PC-3 (cell line): ENCODE results near the gene PNP.

Experiments used
- EZH2 ChIP-seq: fragments of 300-600 bp; sonication (generic); IDR thresholded peaks from one replicate; pipeline ENCODE4 v1.6.1; 2017; ENCODE audit warnings: antibody characterized with exemption, mild to moderate bottlenecking, low read length; ENCODE audit not compliant: unreplicated experiment
- EZH2phosphoT487 ChIP-seq: fragments of 300-600 bp; sonication (generic); IDR thresholded peaks from 2 replicates; pipeline ENCODE4 v1.6.1; 2018; ENCODE audit warnings: mild to moderate bottlenecking, antibody characterized with exemption, low read length, borderline replicate concordance
- TF ChIP-seq, protein P1 (sequence below): fragments of 300-600 bp; sonication (generic); conservative IDR thresholded peaks from 2 replicates; pipeline ENCODE4 v1.5.1; 2017; ENCODE audit warnings: antibody characterized with exemption, low read depth, mild to moderate bottlenecking, low read length

DNA sequence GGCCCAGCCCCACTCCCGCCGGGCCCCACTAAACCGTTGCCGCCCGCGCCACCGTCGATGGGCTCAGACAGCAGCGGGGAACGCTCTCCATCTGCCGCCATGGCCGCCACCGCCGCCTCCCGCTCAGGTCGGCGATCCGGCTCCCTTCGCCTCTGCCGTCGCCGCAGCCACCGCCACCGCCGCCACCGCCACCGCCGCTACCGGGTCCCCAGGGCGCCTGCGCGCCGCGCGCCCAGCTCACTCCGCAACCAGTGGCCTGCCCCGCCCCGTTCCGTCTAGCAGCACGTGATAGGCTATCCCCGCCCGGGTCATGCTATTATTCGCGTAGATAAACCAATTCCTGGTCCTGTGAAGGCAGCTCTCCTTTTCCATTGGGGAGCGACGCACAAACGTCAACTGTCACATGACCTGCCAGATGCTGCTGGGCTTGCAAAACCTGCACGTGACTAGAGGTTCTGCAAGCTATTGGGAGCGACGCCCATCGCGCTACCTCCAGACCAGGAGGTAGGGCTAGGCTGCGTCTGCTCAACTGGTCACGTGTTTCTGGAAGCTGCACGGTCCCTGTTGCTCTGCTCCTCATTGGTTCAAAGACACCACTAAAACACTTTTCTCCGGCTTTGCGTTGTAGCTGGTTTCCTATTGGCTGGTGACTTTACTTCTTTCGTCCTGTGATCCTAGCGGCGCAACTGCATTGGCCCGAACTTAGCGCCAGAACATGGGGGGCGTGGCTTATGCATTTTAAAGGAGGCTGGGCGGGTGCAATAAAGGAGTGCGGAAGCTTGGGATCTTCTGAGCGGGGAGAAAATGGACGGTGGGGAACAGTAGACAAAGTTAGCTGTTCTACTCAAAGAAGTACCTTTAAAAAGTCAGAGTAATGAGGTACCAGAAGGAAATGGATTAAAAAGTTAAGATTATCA lies 7.7 kb upstream of the PNP start, which contains the start of gene PIP4P1:
- TF ChIP-seq, protein P1, sequence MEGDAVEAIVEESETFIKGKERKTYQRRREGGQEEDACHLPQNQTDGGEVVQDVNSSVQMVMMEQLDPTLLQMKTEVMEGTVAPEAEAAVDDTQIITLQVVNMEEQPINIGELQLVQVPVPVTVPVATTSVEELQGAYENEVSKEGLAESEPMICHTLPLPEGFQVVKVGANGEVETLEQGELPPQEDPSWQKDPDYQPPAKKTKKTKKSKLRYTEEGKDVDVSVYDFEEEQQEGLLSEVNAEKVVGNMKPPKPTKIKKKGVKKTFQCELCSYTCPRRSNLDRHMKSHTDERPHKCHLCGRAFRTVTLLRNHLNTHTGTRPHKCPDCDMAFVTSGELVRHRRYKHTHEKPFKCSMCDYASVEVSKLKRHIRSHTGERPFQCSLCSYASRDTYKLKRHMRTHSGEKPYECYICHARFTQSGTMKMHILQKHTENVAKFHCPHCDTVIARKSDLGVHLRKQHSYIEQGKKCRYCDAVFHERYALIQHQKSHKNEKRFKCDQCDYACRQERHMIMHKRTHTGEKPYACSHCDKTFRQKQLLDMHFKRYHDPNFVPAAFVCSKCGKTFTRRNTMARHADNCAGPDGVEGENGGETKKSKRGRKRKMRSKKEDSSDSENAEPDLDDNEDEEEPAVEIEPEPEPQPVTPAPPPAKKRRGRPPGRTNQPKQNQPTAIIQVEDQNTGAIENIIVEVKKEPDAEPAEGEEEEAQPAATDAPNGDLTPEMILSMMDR, result no peak
- TF ChIP-seq EZH2phosphoT487 (no peak), EZH2 (no peak)
